Kidney epithelial cell (primary cell): ENCODE measurements around the gene CMTM4. TPM values are rescaled to one million over a fixed set of nuclear protein-coding genes. Genes with fewer than 3 reads are reported as not detected.
"Not testable (repeated sequence)": the region's sequence is repeated elsewhere in the genome, so short reads cannot be mapped to it uniquely, and the experiment has no call there.

Source experiments
- DNase-seq: peaks from one replicate; pipeline ENCODE4 v3.0.0-alpha.2; 2010; ENCODE audit warnings: low read depth
- H3K27me3 ChIP-seq: 2 replicates; pipeline ENCODE4 v1.6.0; 2011; ENCODE audit warnings: low read length; ENCODE audit not compliant: control insufficient read depth, insufficient read depth
- H3K36me3 ChIP-seq: 2 replicates; pipeline ENCODE4 v1.5.1; 2011; ENCODE audit warnings: low read length; ENCODE audit not compliant: control insufficient read depth, insufficient read depth
- H3K4me3 ChIP-seq: 2 replicates; pipeline ENCODE4 v1.5.1; 2011; ENCODE audit warnings: low read depth, mild to moderate bottlenecking, control low read depth, low read length
- total RNA-seq: library from RNA; depleted of rRNA; stranded (reverse); fragments of >200 nt; gene quantifications from 2 replicates; pipeline ENCODE4 v1.2.3, GENCODE V29; 2015
- TF ChIP-seq, protein P1 (sequence below): IDR thresholded peaks from 2 replicates; pipeline ENCODE4 v1.5.1; 2011; ENCODE audit warnings: mild to moderate bottlenecking, moderate library complexity, low read length, control low read depth, inconsistent platforms; ENCODE audit not compliant: insufficient read depth, poor library complexity, severe bottlenecking

CMTM4 gene
- total RNA-seq, 1 donor from 2014 or later = 75.2 TPM

DNA sequence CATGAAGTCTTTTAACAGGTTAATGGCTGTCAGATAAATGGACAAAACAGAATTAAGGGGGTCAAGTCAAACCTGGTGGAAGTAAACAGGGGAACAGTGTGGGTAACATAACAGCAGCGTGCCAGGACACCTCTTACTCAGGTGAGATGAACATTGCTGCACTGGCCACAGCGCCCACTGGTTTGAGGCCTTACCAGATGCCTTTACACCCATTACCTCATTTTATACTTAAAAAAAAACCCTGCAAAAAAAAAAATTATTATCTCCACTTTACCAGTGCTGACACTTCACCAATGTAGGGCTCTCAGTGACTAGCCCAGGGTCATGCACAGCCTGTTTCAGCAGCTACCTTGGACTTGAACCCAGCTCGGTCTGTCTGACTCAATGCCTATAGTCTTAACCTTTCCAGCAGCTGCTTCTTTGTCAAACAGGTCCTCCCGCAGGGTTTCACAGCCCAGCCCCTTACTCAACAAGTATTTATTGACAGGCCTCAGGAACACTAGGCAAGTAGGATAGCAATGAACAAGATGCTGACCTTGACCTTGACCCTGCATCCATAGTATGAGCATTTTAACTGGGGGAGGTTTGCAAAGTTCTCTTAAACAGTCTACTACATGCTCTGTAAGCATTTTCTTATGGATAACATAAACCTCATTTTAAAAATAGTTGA lies 61.9 kb downstream of the CMTM4 start:
- Histone ChIP-seq H3K27me3 (no peaks in the 10 kb centered on the region), H3K36me3 (no peaks in the 10 kb centered on the region), H3K4me3 (no peak overlapping the region)
- no peak for DNase-seq
- TF ChIP-seq, protein P1, sequence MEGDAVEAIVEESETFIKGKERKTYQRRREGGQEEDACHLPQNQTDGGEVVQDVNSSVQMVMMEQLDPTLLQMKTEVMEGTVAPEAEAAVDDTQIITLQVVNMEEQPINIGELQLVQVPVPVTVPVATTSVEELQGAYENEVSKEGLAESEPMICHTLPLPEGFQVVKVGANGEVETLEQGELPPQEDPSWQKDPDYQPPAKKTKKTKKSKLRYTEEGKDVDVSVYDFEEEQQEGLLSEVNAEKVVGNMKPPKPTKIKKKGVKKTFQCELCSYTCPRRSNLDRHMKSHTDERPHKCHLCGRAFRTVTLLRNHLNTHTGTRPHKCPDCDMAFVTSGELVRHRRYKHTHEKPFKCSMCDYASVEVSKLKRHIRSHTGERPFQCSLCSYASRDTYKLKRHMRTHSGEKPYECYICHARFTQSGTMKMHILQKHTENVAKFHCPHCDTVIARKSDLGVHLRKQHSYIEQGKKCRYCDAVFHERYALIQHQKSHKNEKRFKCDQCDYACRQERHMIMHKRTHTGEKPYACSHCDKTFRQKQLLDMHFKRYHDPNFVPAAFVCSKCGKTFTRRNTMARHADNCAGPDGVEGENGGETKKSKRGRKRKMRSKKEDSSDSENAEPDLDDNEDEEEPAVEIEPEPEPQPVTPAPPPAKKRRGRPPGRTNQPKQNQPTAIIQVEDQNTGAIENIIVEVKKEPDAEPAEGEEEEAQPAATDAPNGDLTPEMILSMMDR = no peak

GRCh38 chr16:66631558-66631957 lies 65.0 kb downstream of the CMTM4 start:
- H3K4me3 ChIP-seq, DNase-seq, H3K36me3 ChIP-seq, H3K27me3 ChIP-seq: not testable (repeated sequence)

GRCh38 chr16:66630561-66631260 lies 65.8 kb downstream of the CMTM4 start:
- H3K36me3 ChIP-seq, DNase-seq, H3K4me3 ChIP-seq, H3K27me3 ChIP-seq: not testable (repeated sequence)

GRCh38 chr16:66629856-66630255 lies 66.7 kb downstream of the CMTM4 start:
- no peaks in the 10 kb centered on the region for H3K27me3 ChIP-seq
- H3K4me3 ChIP-seq = no peak overlapping the region
- H3K36me3 ChIP-seq = no peaks in the 10 kb centered on the region
- TF ChIP-seq, protein P1 = no peak
- DNase-seq = no peak

- H3K27me3 ChIP-seq, H3K36me3 ChIP-seq, DNase-seq, H3K4me3 ChIP-seq: not testable (repeated sequence)
Observed at GRCh38 chr16:66627611-66628378, 68.7 kb downstream of the CMTM4 start.

DNA sequence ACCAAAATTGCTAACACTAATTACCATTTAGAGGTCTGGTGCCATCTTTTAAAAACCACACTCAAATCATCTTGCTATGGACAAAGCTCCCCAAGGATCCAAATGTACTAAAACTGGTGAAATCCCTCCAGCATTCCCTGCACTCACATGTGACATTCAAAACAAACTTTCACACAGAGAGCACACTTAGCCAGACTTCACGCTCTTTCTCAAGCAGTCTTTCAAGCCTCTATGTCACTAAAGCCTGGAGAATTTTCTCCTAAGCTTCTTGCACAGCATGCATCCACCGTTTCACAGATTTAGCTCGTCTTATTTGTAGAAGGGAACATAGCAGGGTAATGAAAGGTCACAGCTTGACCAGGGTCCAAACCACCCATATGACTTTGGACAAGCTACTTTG lies 72.8 kb downstream of the CMTM4 start:
- TF ChIP-seq, protein P1 = no peak
- Histone ChIP-seq H3K4me3 (no peak overlapping the region), H3K27me3 (no peaks in the 10 kb centered on the region), H3K36me3 (no peaks in the 10 kb centered on the region)
- no peak for DNase-seq

- DNase-seq = no peak
- no peak overlapping the region for H3K4me3 ChIP-seq
- no peaks in the 10 kb centered on the region for H3K27me3 ChIP-seq
- TF ChIP-seq, protein P1 = no peak
- H3K36me3 ChIP-seq = no peaks in the 10 kb centered on the region
Observed at GRCh38 chr16:66622863-66623262, 73.7 kb downstream of the CMTM4 start.
